Stimulated activated CD4-positive, alpha-beta T cell treated with anti-CD3 and anti-CD28 coated beads, TNF-alpha, amount 100 ng/mL, for 1 hour (primary cell): ENCODE results near the gene B4GAT1.
"Not testable (repeated sequence)": the region's sequence is repeated elsewhere in the genome, so short reads cannot be mapped to it uniquely, and the experiment has no call there.

Source experiments
- DNase-seq, 3 donors: peaks; one replicate each; pipeline ENCODE4 v3.0.0-alpha.2; 2020; ENCODE audit warnings: low read depth in 3 of 3, low spot score in 1 of 3

The B4GAT1 gene

DNA sequence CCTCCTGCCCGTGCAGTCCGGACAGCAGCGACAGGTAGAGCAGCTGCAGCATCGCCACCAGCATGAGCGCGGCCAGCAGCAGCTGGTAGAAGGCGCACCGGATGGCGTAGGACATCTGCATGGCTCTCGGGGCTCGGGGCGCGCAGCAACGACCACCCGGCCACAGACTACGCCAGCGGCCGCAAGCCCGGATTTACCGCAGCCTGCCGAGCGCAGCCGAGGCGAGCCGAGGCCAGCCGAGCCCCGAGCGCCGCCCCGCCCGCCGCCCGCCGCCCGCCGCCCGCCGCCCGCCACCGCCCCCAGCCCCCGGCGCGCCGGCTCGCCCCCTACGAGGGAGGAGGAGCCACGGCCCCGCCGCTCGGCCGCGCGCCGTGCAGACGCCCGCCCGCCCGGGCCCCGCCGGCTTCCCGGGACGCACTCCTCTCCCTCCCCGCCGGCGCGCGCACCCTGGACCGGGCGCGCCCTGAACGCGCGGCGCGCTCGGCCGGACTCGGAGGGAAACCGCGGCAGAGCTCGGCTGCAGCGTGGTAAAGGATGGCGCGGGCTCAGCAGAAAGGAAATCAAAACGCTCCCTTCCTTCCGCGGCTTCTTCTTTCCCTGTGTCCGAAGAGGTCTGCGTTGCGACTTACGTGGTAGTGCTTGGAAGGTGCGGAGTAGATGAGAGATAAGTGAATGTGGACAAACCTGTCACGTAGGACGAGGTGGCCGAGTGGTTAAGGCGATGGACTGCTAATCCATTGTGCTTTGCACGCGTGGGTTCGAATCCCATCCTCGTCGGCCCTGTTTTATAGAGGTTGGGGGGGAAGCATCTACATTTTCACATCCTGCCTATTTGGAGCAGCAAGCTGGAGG, at the start of gene B4GAT1:
B4GAT1 (minus strand) TSS at position 205 of the 852 bp plus-strand sequence; CDS start at position 121, 84 bp downstream.
- peak; percentile 50 to 80 (median 77) for DNase-seq

DNA sequence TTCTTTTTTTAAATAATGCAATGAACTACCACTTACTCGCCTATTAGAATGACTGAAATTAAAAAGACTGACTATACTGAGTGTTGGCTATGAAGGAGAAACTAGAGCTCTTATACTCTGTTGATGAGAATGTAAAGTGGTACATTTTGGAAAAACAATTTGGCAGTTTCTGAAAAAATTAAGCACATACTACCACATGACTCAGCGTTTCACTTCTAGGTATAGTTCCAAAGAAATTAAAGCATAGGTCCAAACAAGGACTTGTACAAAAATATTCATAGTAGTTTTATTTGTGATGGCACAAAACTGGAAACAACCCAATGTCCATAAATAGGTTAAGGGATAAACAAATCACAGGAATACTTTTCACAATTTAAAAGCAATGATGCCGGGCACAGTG, 46.5 kb upstream of the B4GAT1 start:
- no peak for DNase-seq

GRCh38 chr11:66391322-66391721, 43.9 kb upstream of the B4GAT1 start:
- no peak for DNase-seq

DNA sequence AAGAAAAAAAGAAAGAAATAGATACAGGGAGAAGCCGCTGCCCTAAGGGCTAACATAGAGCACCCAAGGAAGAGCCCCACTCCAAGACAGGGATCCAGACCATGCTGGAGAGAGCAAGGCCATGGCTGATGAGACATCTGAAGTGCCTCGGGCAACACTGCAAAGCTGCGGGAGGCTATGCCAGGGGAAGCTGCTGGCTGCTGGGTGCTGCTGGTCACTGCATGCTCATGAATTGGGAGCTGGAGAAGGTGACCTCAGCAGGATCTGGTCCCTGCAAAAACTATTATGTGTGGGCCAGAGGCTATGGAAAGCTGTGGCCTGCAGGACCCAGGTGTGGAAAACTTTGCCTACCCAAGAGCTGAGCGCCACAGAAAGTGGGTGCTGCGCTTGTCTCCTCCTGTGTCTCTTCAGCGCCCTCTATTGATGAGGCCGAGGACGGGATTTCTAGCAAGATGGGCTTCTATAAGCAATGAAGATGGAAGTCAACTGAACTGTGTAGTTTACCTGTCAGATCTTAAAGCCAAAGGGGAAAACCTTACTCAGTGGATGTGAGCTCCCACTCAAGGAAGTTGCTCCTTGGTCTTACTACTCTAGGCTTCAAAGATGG, 41.5 kb upstream of the B4GAT1 start:
- peak; percentile 29 to 44 (median 35) for DNase-seq

GRCh38 chr11:66386171-66387069, 39.0 kb upstream of the B4GAT1 start:
- DNase-seq: peak; percentile 51 to 70 (median 62)

GRCh38 chr11:66384316-66384715, 36.9 kb upstream of the B4GAT1 start:
- not testable (repeated sequence) for DNase-seq

GRCh38 chr11:66380264-66380663, 32.8 kb upstream of the B4GAT1 start:
- DNase-seq: not testable (repeated sequence)

GRCh38 chr11:66373690-66374287, 26.4 kb upstream of the B4GAT1 start:
- not testable (repeated sequence) for DNase-seq

GRCh38 chr11:66373265-66373664, 25.8 kb upstream of the B4GAT1 start:
- no peak for DNase-seq

DNA sequence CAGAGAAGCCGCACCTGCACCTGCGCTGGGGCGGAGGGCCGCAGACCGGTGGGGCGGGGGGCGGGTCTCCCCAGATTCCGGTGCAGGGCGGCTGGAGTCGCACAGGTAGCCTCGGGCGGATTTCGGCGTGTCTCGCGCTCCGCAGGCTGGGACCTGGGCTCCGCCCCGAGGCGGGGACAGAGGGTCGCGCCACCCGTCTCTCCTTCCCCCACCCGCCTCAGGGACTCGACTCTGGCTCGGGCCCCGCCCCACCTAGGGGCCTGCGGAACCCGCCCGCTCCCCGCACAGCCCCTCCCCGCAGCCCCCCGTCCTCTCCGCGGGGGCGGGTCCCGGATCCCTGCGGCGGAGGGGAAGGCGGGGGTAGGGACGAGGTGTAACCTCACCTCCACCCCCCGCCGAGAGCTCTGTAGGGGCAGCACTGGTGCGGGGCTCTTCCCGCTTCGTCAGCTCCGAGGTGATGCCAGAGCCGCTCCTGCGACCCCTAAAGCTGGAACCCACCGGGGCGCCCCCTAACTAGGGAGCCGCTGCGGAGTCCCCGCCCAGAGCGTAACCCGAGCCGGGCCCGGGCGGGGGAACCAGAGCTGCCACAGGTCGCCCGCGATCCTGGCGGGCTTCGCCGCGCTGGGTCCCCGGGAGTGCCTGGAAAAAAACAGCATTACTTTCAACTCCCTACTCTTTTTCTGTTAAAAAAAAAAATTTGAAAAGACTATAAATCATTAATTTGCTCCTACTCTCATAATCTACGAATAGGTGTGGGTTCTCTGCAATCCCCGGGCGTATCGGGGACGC, 24.4 kb upstream of the B4GAT1 start, which contains the start of gene SLC29A2:
SLC29A2 (minus strand) TSS at position 134 of the 789 bp plus-strand sequence. CDS start 169 bp downstream, outside the sequence.
- peak; percentile 31 to 66 (median 56) for DNase-seq

- DNase-seq: no peak
These were observed 21.9 kb upstream of the B4GAT1 start for GRCh38 chr11:66369073-66369894.

GRCh38 chr11:66368484-66368883, 21.1 kb upstream of the B4GAT1 start:
- DNase-seq: no peak

- no peak for DNase-seq
These were observed 20.3 kb upstream of the B4GAT1 start for GRCh38 chr11:66367561-66368312.

- no peak for DNase-seq
These were observed 19.5 kb upstream of the B4GAT1 start for GRCh38 chr11:66366844-66367477.

DNA sequence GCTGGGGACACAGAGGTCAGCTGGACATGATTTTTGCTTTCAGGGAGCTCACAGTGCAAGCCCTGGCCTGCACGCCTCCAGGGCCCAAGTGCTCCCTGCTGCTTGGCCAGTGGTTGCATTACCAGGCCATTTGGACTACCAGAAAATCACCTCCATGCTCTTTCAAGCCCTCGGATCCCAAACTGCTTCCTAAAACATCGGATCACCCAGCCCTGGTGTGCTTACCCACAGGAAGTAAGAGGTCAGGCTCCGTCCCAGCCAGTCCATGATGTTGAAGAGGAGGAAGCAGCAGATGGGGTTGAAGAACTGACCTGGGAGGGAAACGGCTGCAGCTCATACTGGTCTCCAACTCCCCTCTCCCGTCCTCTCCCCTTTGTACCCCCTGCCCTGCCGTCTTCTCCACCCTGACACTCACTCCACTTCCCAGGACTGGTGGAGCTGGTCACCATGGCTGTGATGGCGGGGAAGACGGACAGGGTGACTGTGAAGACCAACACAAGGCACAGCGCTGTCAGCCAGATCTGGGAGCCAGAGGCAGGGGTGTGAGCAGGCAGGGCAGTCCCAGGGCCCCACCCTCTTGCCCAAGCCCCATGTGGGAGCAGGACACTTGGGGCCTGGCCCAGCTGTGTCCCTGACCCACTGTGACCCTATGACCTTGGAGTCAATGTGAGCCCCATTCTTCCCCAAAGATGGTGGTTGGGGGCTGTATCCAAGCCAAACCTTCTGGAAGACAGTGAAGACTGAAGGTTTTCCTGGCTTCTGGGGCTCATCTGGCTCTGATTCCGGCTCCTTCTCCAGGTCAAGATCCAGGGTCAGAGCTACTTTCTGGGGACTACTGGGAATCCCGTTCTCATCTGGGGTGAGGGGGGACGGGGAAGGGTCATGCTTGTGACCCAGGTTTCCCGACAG, 18.5 kb upstream of the B4GAT1 start:
- no peak for DNase-seq

DNA sequence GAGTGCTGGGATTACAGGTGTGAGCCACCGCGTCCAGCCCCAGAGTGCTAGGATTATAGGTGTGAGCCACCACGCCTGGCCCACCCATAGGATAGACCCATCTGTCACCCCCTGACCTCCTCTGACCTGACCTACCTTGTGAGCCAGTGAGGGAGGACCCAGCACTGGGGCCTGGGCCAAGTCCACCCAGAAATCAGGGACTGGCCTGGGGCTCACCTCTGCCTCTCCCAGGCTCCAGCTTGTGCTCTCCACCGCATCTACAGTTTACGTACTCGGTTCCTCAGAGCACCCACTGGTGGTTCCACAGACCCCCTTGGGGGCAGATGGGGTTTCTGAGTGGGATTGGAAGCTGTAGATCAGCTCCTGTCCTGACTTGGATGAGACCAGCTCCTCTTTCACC, 17.7 kb upstream of the B4GAT1 start:
- no peak for DNase-seq
